HEK293 (cell line): Measurements from ENCODE around the gene ZDHHC24.

Source experiments
- ATF2 ChIP-seq: fragments of 450-650 bp; formaldehyde crosslinking; IDR thresholded peaks from 2 replicates; pipeline ENCODE4 v1.5.1; 2016; ENCODE audit warnings: missing biosample characterization, missing genetic modification characterization, low read depth
- CTCF ChIP-seq: fragments of 450-650 bp; formaldehyde crosslinking; IDR thresholded peaks from 2 replicates; pipeline ENCODE4 v1.5.1; 2016; ENCODE audit warnings: missing biosample characterization, missing genetic modification characterization
- HIC1 ChIP-seq: fragments of 450-650 bp; formaldehyde crosslinking; IDR thresholded peaks from 2 replicates; pipeline ENCODE4 v1.5.1; 2016; ENCODE audit warnings: missing biosample characterization, missing genetic modification characterization
- HOXD13 ChIP-seq: sonication (generic); formaldehyde crosslinking; IDR thresholded peaks from 2 replicates; pipeline ENCODE4 v1.8.0; 2022; ENCODE audit warnings: missing genetic modification reagents, borderline replicate concordance
- IKZF3 ChIP-seq: fragments of 450-650 bp; IDR thresholded peaks from 2 replicates; pipeline ENCODE4 v1.5.0; 2018; ENCODE audit warnings: missing biosample characterization, mild to moderate bottlenecking, missing genetic modification characterization, moderate library complexity
- PATZ1 ChIP-seq: fragments of 450-650 bp; formaldehyde crosslinking; IDR thresholded peaks from 2 replicates; pipeline ENCODE4 v1.5.1; 2016; ENCODE audit warnings: missing biosample characterization, missing genetic modification characterization
- ZBTB8A ChIP-seq: fragments of 450-650 bp; formaldehyde crosslinking; IDR thresholded peaks from 2 replicates; pipeline ENCODE4 v1.5.1; 2016; ENCODE audit warnings: missing biosample characterization, missing genetic modification characterization
- ZNF10 ChIP-seq: fragments of 450-650 bp; formaldehyde crosslinking; IDR thresholded peaks from 2 replicates; pipeline ENCODE4 v1.5.1; 2017; ENCODE audit warnings: missing biosample characterization, missing genetic modification characterization
- ZNF132 ChIP-seq: fragments of 450-650 bp; formaldehyde crosslinking; IDR thresholded peaks from 2 replicates; pipeline ENCODE4 v1.5.1; 2017; ENCODE audit warnings: missing biosample characterization, missing genetic modification characterization, borderline replicate concordance
- ZNF155 ChIP-seq: fragments of 450-650 bp; formaldehyde crosslinking; IDR thresholded peaks from 2 replicates; pipeline ENCODE4 v1.5.1; 2016; ENCODE audit warnings: missing biosample characterization, missing genetic modification characterization
- ZNF175 ChIP-seq: fragments of 450-650 bp; formaldehyde crosslinking; IDR thresholded peaks from 2 replicates; pipeline ENCODE4 v1.5.1; 2016; ENCODE audit warnings: missing biosample characterization, missing genetic modification characterization
- ZNF266 ChIP-seq: fragments of 450-650 bp; formaldehyde crosslinking; IDR thresholded peaks from 2 replicates; pipeline ENCODE4 v1.5.1; 2016; ENCODE audit warnings: missing biosample characterization, missing genetic modification characterization, low read depth
- ZNF391 ChIP-seq: fragments of 450-650 bp; formaldehyde crosslinking; IDR thresholded peaks from 2 replicates; pipeline ENCODE4 v1.5.1; 2016; ENCODE audit warnings: low read depth, missing biosample characterization, missing genetic modification characterization, borderline replicate concordance
- ZNF404 ChIP-seq: fragments of 450-650 bp; formaldehyde crosslinking; IDR thresholded peaks from 2 replicates; pipeline ENCODE4 v1.5.1; 2017; ENCODE audit warnings: missing biosample characterization, missing genetic modification characterization
- ZNF423 ChIP-seq: fragments of 450-650 bp; formaldehyde crosslinking; IDR thresholded peaks from 2 replicates; pipeline ENCODE4 v1.5.1; 2016; ENCODE audit warnings: missing biosample characterization, missing genetic modification characterization
- ZNF529 ChIP-seq: fragments of 450-650 bp; formaldehyde crosslinking; IDR thresholded peaks from 2 replicates; pipeline ENCODE4 v1.5.1; 2017; ENCODE audit warnings: missing genetic modification characterization, missing biosample characterization; ENCODE audit not compliant: insufficient replicate concordance
- ZNF624 ChIP-seq: fragments of 450-650 bp; formaldehyde crosslinking; IDR thresholded peaks from 2 replicates; pipeline ENCODE4 v1.5.1; 2017; ENCODE audit warnings: missing biosample characterization, missing genetic modification characterization
- ZNF629 ChIP-seq: fragments of 450-650 bp; formaldehyde crosslinking; IDR thresholded peaks from 2 replicates; pipeline ENCODE4 v1.5.1; 2017; ENCODE audit warnings: missing biosample characterization, missing genetic modification characterization
- ZNF660 ChIP-seq: fragments of 450-650 bp; IDR thresholded peaks from 2 replicates; pipeline ENCODE4 v1.5.1; 2018; ENCODE audit warnings: missing biosample characterization, mild to moderate bottlenecking, missing genetic modification characterization
- ZNF670 ChIP-seq: fragments of 450-650 bp; formaldehyde crosslinking; IDR thresholded peaks from 2 replicates; pipeline ENCODE4 v1.5.1; 2016; ENCODE audit warnings: missing biosample characterization, missing genetic modification characterization, low read depth
- ZNF701 ChIP-seq: fragments of 450-650 bp; formaldehyde crosslinking; IDR thresholded peaks from 2 replicates; pipeline ENCODE4 v1.5.1; 2016; ENCODE audit warnings: missing biosample characterization, missing genetic modification characterization
- ZNF776 ChIP-seq: fragments of 450-650 bp; formaldehyde crosslinking; IDR thresholded peaks from 2 replicates; pipeline ENCODE4 v1.5.0; 2017; ENCODE audit warnings: missing biosample characterization, missing genetic modification characterization, borderline replicate concordance
- ZSCAN23 ChIP-seq: fragments of 450-650 bp; formaldehyde crosslinking; IDR thresholded peaks from 2 replicates; pipeline ENCODE4 v1.5.1; 2016; ENCODE audit warnings: missing biosample characterization, missing genetic modification characterization
- TF ChIP-seq, protein P1 (sequence below): fragments of 450-650 bp; formaldehyde crosslinking; IDR thresholded peaks from 2 replicates; pipeline ENCODE4 v1.5.1; 2017; ENCODE audit warnings: missing biosample characterization, missing genetic modification characterization
- TF ChIP-seq, protein P2 (sequence below): fragments of 450-650 bp; formaldehyde crosslinking; IDR thresholded peaks from 2 replicates; pipeline ENCODE4 v1.5.1; 2016; ENCODE audit warnings: missing biosample characterization, missing genetic modification characterization, borderline replicate concordance
- TF ChIP-seq, protein P3 (sequence below): IDR thresholded peaks from 2 replicates; pipeline ENCODE4 v1.6.1; 2011; ENCODE audit warnings: mild to moderate bottlenecking, low read depth, low read length, borderline replicate concordance

The ZDHHC24 gene

GRCh38 chr11:66480117-66480938, 65.5 kb downstream of the ZDHHC24 start, which contains the start of gene DPP3 (continued):
- no peak for TF ChIP-seq ZNF175
- TF ChIP-seq ZNF629 (tag by site-specific recombination), result peak; percentile 51; the same call in 1 of the 2 replicates
- TF ChIP-seq, protein P1, sequence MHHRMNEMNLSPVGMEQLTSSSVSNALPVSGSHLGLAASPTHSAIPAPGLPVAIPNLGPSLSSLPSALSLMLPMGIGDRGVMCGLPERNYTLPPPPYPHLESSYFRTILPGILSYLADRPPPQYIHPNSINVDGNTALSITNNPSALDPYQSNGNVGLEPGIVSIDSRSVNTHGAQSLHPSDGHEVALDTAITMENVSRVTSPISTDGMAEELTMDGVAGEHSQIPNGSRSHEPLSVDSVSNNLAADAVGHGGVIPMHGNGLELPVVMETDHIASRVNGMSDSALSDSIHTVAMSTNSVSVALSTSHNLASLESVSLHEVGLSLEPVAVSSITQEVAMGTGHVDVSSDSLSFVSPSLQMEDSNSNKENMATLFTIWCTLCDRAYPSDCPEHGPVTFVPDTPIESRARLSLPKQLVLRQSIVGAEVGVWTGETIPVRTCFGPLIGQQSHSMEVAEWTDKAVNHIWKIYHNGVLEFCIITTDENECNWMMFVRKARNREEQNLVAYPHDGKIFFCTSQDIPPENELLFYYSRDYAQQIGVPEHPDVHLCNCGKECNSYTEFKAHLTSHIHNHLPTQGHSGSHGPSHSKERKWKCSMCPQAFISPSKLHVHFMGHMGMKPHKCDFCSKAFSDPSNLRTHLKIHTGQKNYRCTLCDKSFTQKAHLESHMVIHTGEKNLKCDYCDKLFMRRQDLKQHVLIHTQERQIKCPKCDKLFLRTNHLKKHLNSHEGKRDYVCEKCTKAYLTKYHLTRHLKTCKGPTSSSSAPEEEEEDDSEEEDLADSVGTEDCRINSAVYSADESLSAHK (tag by site-specific recombination), result no peak
- TF ChIP-seq ZNF701 (tag by site-specific recombination), result no peak
- TF ChIP-seq CTCF (tag by site-specific recombination), result no peak
- TF ChIP-seq, protein P2, sequence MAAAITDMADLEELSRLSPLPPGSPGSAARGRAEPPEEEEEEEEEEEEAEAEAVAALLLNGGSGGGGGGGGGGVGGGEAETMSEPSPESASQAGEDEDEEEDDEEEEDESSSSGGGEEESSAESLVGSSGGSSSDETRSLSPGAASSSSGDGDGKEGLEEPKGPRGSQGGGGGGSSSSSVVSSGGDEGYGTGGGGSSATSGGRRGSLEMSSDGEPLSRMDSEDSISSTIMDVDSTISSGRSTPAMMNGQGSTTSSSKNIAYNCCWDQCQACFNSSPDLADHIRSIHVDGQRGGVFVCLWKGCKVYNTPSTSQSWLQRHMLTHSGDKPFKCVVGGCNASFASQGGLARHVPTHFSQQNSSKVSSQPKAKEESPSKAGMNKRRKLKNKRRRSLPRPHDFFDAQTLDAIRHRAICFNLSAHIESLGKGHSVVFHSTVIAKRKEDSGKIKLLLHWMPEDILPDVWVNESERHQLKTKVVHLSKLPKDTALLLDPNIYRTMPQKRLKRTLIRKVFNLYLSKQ (tag by site-specific recombination), result no peak
- no peak for TF ChIP-seq ZNF660 (tag by site-specific recombination)
- TF ChIP-seq ZNF155, result no peak
- TF ChIP-seq ZNF404, result no peak
- peak; percentile 40; the same call in 1 of the 2 replicates for TF ChIP-seq ZBTB8A (tag by site-specific recombination)
- TF ChIP-seq ZNF624 (tag by site-specific recombination), result no peak
- no peak for TF ChIP-seq ZNF670 (tag by site-specific recombination)
- TF ChIP-seq, protein P3, sequence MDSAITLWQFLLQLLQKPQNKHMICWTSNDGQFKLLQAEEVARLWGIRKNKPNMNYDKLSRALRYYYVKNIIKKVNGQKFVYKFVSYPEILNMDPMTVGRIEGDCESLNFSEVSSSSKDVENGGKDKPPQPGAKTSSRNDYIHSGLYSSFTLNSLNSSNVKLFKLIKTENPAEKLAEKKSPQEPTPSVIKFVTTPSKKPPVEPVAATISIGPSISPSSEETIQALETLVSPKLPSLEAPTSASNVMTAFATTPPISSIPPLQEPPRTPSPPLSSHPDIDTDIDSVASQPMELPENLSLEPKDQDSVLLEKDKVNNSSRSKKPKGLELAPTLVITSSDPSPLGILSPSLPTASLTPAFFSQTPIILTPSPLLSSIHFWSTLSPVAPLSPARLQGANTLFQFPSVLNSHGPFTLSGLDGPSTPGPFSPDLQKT, result peak; percentile 42; the same call in 1 of the 2 replicates
- TF ChIP-seq ZNF423, result no peak
- TF ChIP-seq HIC1, result peak; percentile 88; the same call in 1 of the 2 replicates
- peak; percentile 80 for TF ChIP-seq PATZ1
- TF ChIP-seq ATF2, result no peak
- no peak for TF ChIP-seq ZNF776
- no peak for TF ChIP-seq ZNF10 (tag by site-specific recombination)
- no peak for TF ChIP-seq ZNF266 (tag by site-specific recombination)
- TF ChIP-seq ZSCAN23 (tag by site-specific recombination), result no peak
- TF ChIP-seq HOXD13 (CRISPR knock-in tag), result no peak
- TF ChIP-seq ZNF529 (tag by site-specific recombination), result no peak
- TF ChIP-seq ZNF391 (tag by site-specific recombination), result no peak
- no peak for TF ChIP-seq ZNF132
- TF ChIP-seq IKZF3 (tag by site-specific recombination), result no peak
